Fibroblast of peridontal ligament (primary cell): ENCODE results near the gene CD8B2.
"Not testable (repeated sequence)": the region's sequence is repeated elsewhere in the genome, so short reads cannot be mapped to it uniquely, and the experiment has no call there.

Source experiments
- DNase-seq: peaks from one replicate; pipeline ENCODE4 v3.0.0-alpha.2; 2010; ENCODE audit errors: extremely low read depth

Gene CD8B2

GRCh38 chr2:106486551-106487385 is at the start of gene CD8B2:
TSS of gene CD8B2 (plus strand) at chr2:106487364. CDS start at chr2:106487427, 63 bp downstream.
- not testable (repeated sequence) for DNase-seq

- not testable (repeated sequence) for DNase-seq
These were observed 25.3 kb upstream of the CD8B2 start for GRCh38 chr2:106461882-106462281.

- DNase-seq = not testable (repeated sequence)
These were observed 19.6 kb upstream of the CD8B2 start for GRCh38 chr2:106467516-106467915.

GRCh38 chr2:106468107-106468506 is 19.1 kb upstream of the CD8B2 start, which contains the start of gene RGPD3:
TSS of gene RGPD3 (minus strand) at chr2:106468413. CDS start at chr2:106468288, 125 bp downstream.
- not testable (repeated sequence) for DNase-seq

GRCh38 chr2:106470658-106471057 is 16.5 kb upstream of the CD8B2 start:
- DNase-seq = not testable (repeated sequence)

GRCh38 chr2:106477647-106478046 is 9.5 kb upstream of the CD8B2 start:
- not testable (repeated sequence) for DNase-seq

- not testable (repeated sequence) for DNase-seq
These were observed 7.6 kb upstream of the CD8B2 start for GRCh38 chr2:106479563-106479962.

- DNase-seq = not testable (repeated sequence)
These were observed 425 bp downstream of the CD8B2 start for GRCh38 chr2:106487386-106488191.

GRCh38 chr2:106489701-106490100 is 2.5 kb downstream of the CD8B2 start:
- DNase-seq = not testable (repeated sequence)

- DNase-seq = not testable (repeated sequence)
These were observed 5.2 kb downstream of the CD8B2 start for GRCh38 chr2:106492399-106492798.

- DNase-seq = peak; percentile 2
These were observed 5.7 kb downstream of the CD8B2 start for GRCh38 chr2:106492913-106493312.

GRCh38 chr2:106498549-106498948 is 11.4 kb downstream of the CD8B2 start:
- DNase-seq = not testable (repeated sequence)

GRCh38 chr2:106500350-106500749 is 13.2 kb downstream of the CD8B2 start:
- DNase-seq = not testable (repeated sequence)

- DNase-seq = not testable (repeated sequence)
These were observed 15.2 kb downstream of the CD8B2 start for GRCh38 chr2:106502351-106502750.

- DNase-seq = not testable (repeated sequence)
These were observed 17.0 kb downstream of the CD8B2 start for GRCh38 chr2:106504192-106504591.

- not testable (repeated sequence) for DNase-seq
These were observed 17.6 kb downstream of the CD8B2 start for GRCh38 chr2:106504787-106505186.

GRCh38 chr2:106506002-106506687 is 19.0 kb downstream of the CD8B2 start:
- DNase-seq = not testable (repeated sequence)

- DNase-seq = not testable (repeated sequence)
These were observed 21.7 kb downstream of the CD8B2 start for GRCh38 chr2:106508660-106509373.

- not testable (repeated sequence) for DNase-seq
These were observed 22.2 kb downstream of the CD8B2 start for GRCh38 chr2:106509374-106509770.

- not testable (repeated sequence) for DNase-seq
These were observed 23.6 kb downstream of the CD8B2 start for GRCh38 chr2:106510791-106511190.

GRCh38 chr2:106511476-106511901 is 24.3 kb downstream of the CD8B2 start:
- DNase-seq = peak; percentile 51
